Testis (tissue), 2 donors: Measurements from ENCODE around the gene CFDP1.

Source experiments
- POLR2A ChIP-seq: fragments of 450-650 bp; IDR thresholded peaks from one replicate; pipeline ENCODE4 v1.6.1; 2017; ENCODE audit warnings: antibody characterized with exemption, mild to moderate bottlenecking, moderate library complexity
- TF ChIP-seq, protein P1 (sequence below), 3 experiments: fragments of 450-650 bp in 2 of 3; fragments of 200-600 bp in 1 of 3; sonication (generic) in 1 of 3; IDR thresholded peaks; one replicate each; pipeline ENCODE4 v1.5.1; 2016 to 2019; ENCODE audit warnings: antibody characterized with exemption in 3 of 3, mild to moderate bottlenecking in 2 of 3, moderate library complexity in 1 of 3

DNA sequence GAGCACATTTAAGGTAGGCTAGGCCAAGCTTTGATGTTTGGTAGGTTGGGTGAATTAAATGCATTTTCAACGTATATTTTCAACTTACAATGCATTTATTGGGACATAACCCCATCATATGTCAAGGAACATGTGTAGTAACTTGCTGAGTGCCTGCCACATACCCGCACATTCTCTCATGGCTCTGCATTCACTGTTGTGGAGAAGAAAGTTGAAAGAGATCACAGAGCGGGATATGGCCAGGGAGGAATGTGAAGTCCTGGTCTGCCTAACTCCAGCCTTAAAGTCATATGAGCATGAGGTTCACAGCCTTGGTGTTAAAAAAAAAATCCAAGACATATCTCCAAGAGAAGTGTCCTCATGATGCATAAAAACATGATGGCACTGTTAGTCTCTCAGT, 79.1 kb downstream of the CFDP1 start:
- TF ChIP-seq, protein P1, sequence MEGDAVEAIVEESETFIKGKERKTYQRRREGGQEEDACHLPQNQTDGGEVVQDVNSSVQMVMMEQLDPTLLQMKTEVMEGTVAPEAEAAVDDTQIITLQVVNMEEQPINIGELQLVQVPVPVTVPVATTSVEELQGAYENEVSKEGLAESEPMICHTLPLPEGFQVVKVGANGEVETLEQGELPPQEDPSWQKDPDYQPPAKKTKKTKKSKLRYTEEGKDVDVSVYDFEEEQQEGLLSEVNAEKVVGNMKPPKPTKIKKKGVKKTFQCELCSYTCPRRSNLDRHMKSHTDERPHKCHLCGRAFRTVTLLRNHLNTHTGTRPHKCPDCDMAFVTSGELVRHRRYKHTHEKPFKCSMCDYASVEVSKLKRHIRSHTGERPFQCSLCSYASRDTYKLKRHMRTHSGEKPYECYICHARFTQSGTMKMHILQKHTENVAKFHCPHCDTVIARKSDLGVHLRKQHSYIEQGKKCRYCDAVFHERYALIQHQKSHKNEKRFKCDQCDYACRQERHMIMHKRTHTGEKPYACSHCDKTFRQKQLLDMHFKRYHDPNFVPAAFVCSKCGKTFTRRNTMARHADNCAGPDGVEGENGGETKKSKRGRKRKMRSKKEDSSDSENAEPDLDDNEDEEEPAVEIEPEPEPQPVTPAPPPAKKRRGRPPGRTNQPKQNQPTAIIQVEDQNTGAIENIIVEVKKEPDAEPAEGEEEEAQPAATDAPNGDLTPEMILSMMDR (IDR thresholded peaks at IDR 0.05) = no peak
- TF ChIP-seq POLR2A = no peak
